Astrocyte of the cerebellum (primary cell): ENCODE data around the gene SEPHS2.

Experiments used
- DNase-seq: peaks from one replicate; pipeline ENCODE4 v3.0.0-alpha.2; 2011; ENCODE audit warnings: low read depth
- H3K4me3 ChIP-seq: 2 replicates; pipeline ENCODE4 v1.5.1; 2011; ENCODE audit warnings: mild to moderate bottlenecking, low read depth, low read length, moderate library complexity
- CTCF ChIP-seq: IDR thresholded peaks from 2 replicates; pipeline ENCODE4 v1.5.1; 2012; ENCODE audit warnings: low read length, low read depth, moderate library complexity, mild to moderate bottlenecking; ENCODE audit errors: missing control alignments
- in situ Hi-C: cut with HindIII; loops from 2 replicates; pipeline ENCODE4 v1.10.0; 2017; ENCODE audit warnings: low sequenced_read_pairs

The SEPHS2 gene

GRCh38 chr16:30407804-30408534 is 37.7 kb downstream of the SEPHS2 start:
- no peak for TF ChIP-seq CTCF
- H3K4me3 ChIP-seq, result peak overlapping the region; percentile 78
- DNase-seq, result no peak
- in situ Hi-C loops, result no loop called here

GRCh38 chr16:30407102-30407803 is 38.4 kb downstream of the SEPHS2 start, which contains the start of gene ZNF771:
Gene ZNF771 (plus strand): TSS chr16:30407606. CDS start chr16:30408054, 448 bp downstream.
- in situ Hi-C loops, result no loop called here
- peak within 1 kb of the TSS; percentile 78 for H3K4me3 ChIP-seq
- DNase-seq, result peak; percentile 51
- TF ChIP-seq CTCF, result no peak

- no peak for DNase-seq
- H3K4me3 ChIP-seq, result peak overlapping the region; percentile 78
- TF ChIP-seq CTCF, result no peak
- in situ Hi-C loops, result no loop called here
Observed at GRCh38 chr16:30406795-30407101, 38.9 kb downstream of the SEPHS2 start.

GRCh38 chr16:30401768-30402425 is 43.8 kb downstream of the SEPHS2 start:
- no peak for DNase-seq
- no peak overlapping the region for H3K4me3 ChIP-seq
- no peak for TF ChIP-seq CTCF
- in situ Hi-C loops, result no loop called here

GRCh38 chr16:30399435-30400186 is 46.1 kb downstream of the SEPHS2 start:
- TF ChIP-seq CTCF, result no peak
- H3K4me3 ChIP-seq, result peak overlapping the region; percentile 51
- DNase-seq, result no peak
- in situ Hi-C loops, result loop anchor here (10.0 kb wide), 1 partner anchor 325 kb away; the partner anchor contains the start of gene PPP4C
